HG03342 (cell line): ENCODE data around the gene KRTAP10-5.

ENCODE experiments used
- ATAC-seq: cut with Tn5 transposase; IDR thresholded peaks from one replicate; pipeline ENCODE4 v1.9.1; 2021; ENCODE audit warnings: mild to moderate bottlenecking, moderate library complexity; ENCODE audit not compliant: unreplicated experiment

The KRTAP10-5 gene

GRCh38 chr21:44531606-44532564 lies 48.5 kb downstream of the KRTAP10-5 start:
- no peak for ATAC-seq

GRCh38 chr21:44530903-44531605 lies 49.4 kb downstream of the KRTAP10-5 start:
- ATAC-seq = no peak

- ATAC-seq = no peak
Observed at GRCh38 chr21:44530221-44530902, 50.0 kb downstream of the KRTAP10-5 start.

DNA sequence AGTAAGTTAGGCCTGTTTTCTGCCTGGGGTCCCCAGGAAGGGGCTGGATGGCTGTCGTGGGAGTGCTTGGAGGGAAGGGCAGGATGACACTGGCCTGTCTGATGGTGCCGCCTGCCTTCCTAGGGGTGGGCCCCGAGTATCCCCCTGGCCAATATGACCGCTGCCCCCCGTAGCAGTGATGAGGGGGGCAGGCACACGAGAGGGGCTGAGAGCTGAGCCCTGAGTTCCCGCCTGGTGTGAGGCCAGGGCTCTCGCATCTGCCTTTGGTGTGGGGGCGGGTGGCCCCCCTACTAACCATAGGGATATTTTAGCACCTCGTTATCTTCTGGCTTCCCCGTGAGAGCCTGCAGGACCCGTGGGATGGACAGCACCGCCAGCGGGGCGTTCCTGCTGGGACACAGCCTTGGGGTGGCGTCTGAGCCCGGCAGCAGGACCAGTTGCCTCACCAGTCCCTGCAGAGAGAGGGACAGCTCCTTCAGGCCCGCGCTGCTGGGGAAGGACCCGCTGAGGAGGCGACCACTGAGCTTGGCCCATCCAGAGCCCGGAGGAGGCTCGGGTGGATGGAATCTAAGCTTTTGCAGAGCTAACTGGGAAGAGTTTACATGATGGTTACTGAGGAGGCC lies 50.8 kb downstream of the KRTAP10-5 start:
- ATAC-seq = no peak
